Osteoblast (primary cell): ENCODE results near the gene MGST3. TPM values are rescaled to one million over a fixed set of nuclear protein-coding genes. Genes with fewer than 3 reads are reported as not detected.

Experiments used
- DNase-seq: peaks from one replicate; pipeline ENCODE4 v3.0.0; 2011; ENCODE audit warnings: low spot score, mixed read lengths; ENCODE audit not compliant: insufficient read length; ENCODE audit errors: missing footprints
- H2AFZ ChIP-seq: 2 replicates; pipeline ENCODE4 v1.6.0; 2011; ENCODE audit warnings: mild to moderate bottlenecking, low read length
- H3K27ac ChIP-seq: 2 replicates; pipeline ENCODE4 v1.5.1; 2011; ENCODE audit warnings: mild to moderate bottlenecking, low read depth, low read length, moderate library complexity
- H3K27me3 ChIP-seq: 2 replicates; pipeline ENCODE4 v1.6.0; 2012; ENCODE audit warnings: mild to moderate bottlenecking, control low read depth, inconsistent platforms, low read length, moderate library complexity; ENCODE audit not compliant: insufficient read depth
- H3K36me3 ChIP-seq: 2 replicates; pipeline ENCODE4 v1.5.1; 2011; ENCODE audit warnings: mild to moderate bottlenecking, low read length, control low read depth, moderate library complexity; ENCODE audit not compliant: insufficient read depth
- H3K4me1 ChIP-seq: 2 replicates; pipeline ENCODE4 v1.5.1; 2011; ENCODE audit warnings: mild to moderate bottlenecking, low read length, control low read depth, moderate library complexity; ENCODE audit not compliant: insufficient read depth
- H3K4me2 ChIP-seq: 2 replicates; pipeline ENCODE4 v1.6.0; 2011; ENCODE audit warnings: mild to moderate bottlenecking, low read length; ENCODE audit not compliant: insufficient read depth
- H3K4me3 ChIP-seq: fragments of 200-600 bp; sonication (generic); 3 replicates; pipeline ENCODE4 v1.5.1; 2012; ENCODE audit warnings: mild to moderate bottlenecking, low read length, inconsistent platforms; ENCODE audit not compliant: insufficient read depth
- H3K79me2 ChIP-seq: 2 replicates; pipeline ENCODE4 v1.6.0; 2012; ENCODE audit warnings: mild to moderate bottlenecking, low read length, control low read depth, inconsistent platforms; ENCODE audit not compliant: insufficient read depth
- H3K9me3 ChIP-seq: 2 replicates; pipeline ENCODE4 v1.5.1; 2011; ENCODE audit warnings: low read depth, low read length, control low read depth
- H4K20me1 ChIP-seq: 2 replicates; pipeline ENCODE4 v1.6.0; 2012; ENCODE audit warnings: mild to moderate bottlenecking, low read length, control low read depth; ENCODE audit not compliant: insufficient read depth
- total RNA-seq: library from RNA; depleted of rRNA; stranded (reverse); fragments of >200 nt; gene quantifications from 2 replicates; pipeline ENCODE4 v1.2.3, GENCODE V29; 2012
- TF ChIP-seq, protein P1 (sequence below): IDR thresholded peaks from 2 replicates; pipeline ENCODE4 v1.5.1; 2011; ENCODE audit warnings: mild to moderate bottlenecking, low read depth, low read length, moderate library complexity; ENCODE audit errors: extremely low read depth

Gene MGST3
- total RNA-seq, 1 donor = 128 TPM

DNA sequence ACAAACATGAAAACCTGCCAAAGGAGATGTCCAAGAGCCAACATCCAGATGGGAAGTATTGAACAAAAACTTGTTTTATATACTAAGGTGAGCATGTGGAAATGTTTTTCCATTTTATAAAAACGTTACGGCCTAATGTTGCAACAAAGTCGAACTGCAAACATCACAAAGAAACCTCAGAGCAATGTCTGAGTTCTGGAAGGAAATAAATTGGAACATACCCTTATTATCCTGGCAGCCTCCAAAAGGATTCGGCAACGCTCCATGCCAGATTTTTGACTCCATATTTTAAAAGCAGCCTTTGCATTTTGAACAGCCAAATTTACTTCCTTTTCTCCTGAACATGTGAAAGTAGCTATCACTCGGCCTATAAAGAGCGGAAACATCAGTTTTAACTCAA lies 64.0 kb downstream of the MGST3 start:
- DNase-seq = no peak
- no peak overlapping the region for H3K4me3 ChIP-seq
- peaks cover 8% of the 10 kb centered on the region for H4K20me1 ChIP-seq
- no peak overlapping the region for H3K4me2 ChIP-seq
- peaks cover 19% of the 10 kb centered on the region for H3K4me1 ChIP-seq
- peaks cover 44% of the 10 kb centered on the region for H3K79me2 ChIP-seq
- H3K27me3 ChIP-seq = no peaks in the 10 kb centered on the region
- H3K27ac ChIP-seq = no peak overlapping the region
- H2AFZ ChIP-seq = no peak overlapping the region
- peaks cover 8% of the 10 kb centered on the region for H3K36me3 ChIP-seq
- TF ChIP-seq, protein P1, sequence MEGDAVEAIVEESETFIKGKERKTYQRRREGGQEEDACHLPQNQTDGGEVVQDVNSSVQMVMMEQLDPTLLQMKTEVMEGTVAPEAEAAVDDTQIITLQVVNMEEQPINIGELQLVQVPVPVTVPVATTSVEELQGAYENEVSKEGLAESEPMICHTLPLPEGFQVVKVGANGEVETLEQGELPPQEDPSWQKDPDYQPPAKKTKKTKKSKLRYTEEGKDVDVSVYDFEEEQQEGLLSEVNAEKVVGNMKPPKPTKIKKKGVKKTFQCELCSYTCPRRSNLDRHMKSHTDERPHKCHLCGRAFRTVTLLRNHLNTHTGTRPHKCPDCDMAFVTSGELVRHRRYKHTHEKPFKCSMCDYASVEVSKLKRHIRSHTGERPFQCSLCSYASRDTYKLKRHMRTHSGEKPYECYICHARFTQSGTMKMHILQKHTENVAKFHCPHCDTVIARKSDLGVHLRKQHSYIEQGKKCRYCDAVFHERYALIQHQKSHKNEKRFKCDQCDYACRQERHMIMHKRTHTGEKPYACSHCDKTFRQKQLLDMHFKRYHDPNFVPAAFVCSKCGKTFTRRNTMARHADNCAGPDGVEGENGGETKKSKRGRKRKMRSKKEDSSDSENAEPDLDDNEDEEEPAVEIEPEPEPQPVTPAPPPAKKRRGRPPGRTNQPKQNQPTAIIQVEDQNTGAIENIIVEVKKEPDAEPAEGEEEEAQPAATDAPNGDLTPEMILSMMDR = no peak
- no peaks in the 10 kb centered on the region for H3K9me3 ChIP-seq

DNA sequence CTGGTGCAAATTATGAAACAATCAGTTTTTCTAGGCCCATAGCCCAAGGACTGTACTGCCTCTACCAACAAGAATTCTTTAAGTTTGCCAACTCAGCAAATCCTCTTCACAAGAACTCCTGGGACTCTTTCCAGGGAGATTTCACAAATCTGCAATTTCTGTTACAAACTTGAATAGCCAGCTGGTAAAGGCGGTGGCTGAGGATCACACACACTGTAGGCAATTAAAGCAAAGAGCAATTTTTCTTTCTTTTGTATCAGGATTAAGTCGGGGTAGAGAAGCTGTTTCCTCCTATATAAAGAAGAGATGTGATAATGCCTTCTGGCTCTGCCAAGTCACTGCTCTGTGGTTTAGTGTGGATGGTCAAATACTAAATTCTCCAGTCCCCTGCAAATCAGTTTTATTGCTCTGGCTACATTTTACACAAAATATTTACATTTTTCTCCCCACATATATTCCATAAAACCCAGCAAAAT lies 65.6 kb downstream of the MGST3 start:
- no peaks in the 10 kb centered on the region for H3K9me3 ChIP-seq
- peak overlapping the region; percentile 90 for H3K4me2 ChIP-seq
- TF ChIP-seq, protein P1 = no peak
- H2AFZ ChIP-seq = no peak overlapping the region
- peak overlapping the region; percentile 93 for H3K4me3 ChIP-seq
- peaks cover 8% of the 10 kb centered on the region for H4K20me1 ChIP-seq
- H3K79me2 ChIP-seq = peaks cover 29% of the 10 kb centered on the region
- peak overlapping the region; percentile 78 for H3K27ac ChIP-seq
- peaks cover 5% of the 10 kb centered on the region for H3K36me3 ChIP-seq
- DNase-seq = peak; percentile 87
- H3K4me1 ChIP-seq = peaks cover 19% of the 10 kb centered on the region
- no peaks in the 10 kb centered on the region for H3K27me3 ChIP-seq

DNA sequence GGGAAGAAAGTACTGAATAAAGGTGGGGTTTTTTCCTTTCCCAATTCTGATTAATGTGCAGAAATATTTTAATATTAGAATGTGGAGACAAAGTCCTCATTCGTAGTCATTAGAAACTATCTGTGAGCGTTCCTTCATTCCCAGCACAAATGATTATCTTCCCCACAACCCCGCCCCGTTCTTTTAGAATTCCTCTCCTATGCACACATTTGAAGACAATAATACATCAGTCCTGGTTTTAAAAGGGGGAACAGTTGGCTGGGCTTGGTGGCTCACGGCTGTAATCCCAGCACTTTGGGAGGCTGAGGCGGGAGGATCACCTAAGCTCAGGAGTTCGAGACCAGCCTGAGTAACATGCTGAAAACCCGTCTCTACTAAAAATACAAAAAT lies 66.5 kb downstream of the MGST3 start:
- H3K79me2 ChIP-seq = peaks cover 24% of the 10 kb centered on the region
- peak overlapping the region; percentile 93 for H3K4me3 ChIP-seq
- no peaks in the 10 kb centered on the region for H3K27me3 ChIP-seq
- TF ChIP-seq, protein P1 = no peak
- no peak overlapping the region for H2AFZ ChIP-seq
- no peaks in the 10 kb centered on the region for H3K9me3 ChIP-seq
- H3K27ac ChIP-seq = peak overlapping the region; percentile 78
- peaks cover 19% of the 10 kb centered on the region for H3K4me1 ChIP-seq
- peaks cover 8% of the 10 kb centered on the region for H4K20me1 ChIP-seq
- peaks cover 5% of the 10 kb centered on the region for H3K36me3 ChIP-seq
- no peak for DNase-seq
- H3K4me2 ChIP-seq = peak overlapping the region; percentile 90

DNA sequence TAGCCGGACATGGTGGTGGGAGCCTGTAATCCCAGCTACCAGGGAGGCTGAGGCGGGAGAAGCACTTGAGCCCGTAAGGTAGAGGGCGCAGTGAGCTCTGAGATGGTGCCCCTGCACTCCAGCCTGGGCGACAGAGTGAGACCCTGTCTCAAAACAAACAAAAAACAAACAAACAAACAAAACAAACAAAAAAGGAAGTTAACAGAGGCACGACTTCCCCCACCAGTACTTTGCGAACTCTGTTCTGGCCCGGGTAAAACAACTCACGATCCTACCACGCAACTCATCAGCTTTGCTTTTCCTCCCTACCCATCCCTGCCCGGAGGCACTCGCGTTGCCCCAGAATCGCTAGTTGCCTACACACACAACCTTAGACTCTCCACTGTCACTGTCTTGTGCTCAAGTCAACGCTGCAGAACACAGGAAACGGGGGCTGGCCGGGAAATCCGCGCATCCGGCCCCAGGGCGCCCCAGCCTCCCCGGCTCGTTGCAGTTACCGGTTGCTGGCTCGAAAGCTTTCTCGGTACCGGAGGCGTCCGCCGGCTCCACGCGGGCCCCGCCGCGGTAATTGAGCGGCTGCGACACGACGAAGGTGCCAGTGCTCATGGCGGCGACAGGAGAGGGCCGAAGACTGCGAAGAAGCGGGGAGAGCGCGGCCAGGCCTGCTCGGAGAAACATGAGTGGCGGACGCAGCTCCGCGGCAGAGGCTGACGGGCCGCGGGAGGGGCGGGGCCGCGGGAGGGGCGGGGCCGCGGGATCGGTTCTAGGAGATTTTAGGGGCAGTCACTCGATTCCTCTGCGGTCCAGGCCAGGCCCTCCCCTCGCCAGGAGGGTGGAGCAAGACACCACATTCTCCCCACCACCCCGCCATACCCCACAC lies 67.1 kb downstream of the MGST3 start, which contains the start of gene ALDH9A1:
TSS of gene ALDH9A1 (minus strand) at position 682 of the 880 bp plus-strand sequence. CDS start at position 678, 4 bp downstream.
- H4K20me1 ChIP-seq = peaks cover 8% of the 10 kb centered on the region
- peak within 1 kb of the TSS; percentile 93 for H3K4me3 ChIP-seq
- no peaks in the 10 kb centered on the region for H3K9me3 ChIP-seq
- H3K4me2 ChIP-seq = peak within 1 kb of the TSS; percentile 90
- peak within 1 kb of the TSS; percentile 78 for H3K27ac ChIP-seq
- H2AFZ ChIP-seq = peak within 1 kb of the TSS; percentile 97
- peaks cover 19% of the 10 kb centered on the region for H3K4me1 ChIP-seq
- DNase-seq = peak; percentile 93
- H3K36me3 ChIP-seq = peaks cover 5% of the 10 kb centered on the region
- H3K79me2 ChIP-seq = peaks cover 24% of the 10 kb centered on the region
- H3K27me3 ChIP-seq = no peaks in the 10 kb centered on the region
- TF ChIP-seq, protein P1 = peak; percentile 35
